Nephron progenitor cell (in vitro differentiated cells): Measurements from ENCODE around the gene ARGFX.
"Not testable (repeated sequence)": the region's sequence is repeated elsewhere in the genome, so short reads cannot be mapped to it uniquely, and the experiment has no call there.

Experiments used
- DNase-seq: peaks from one replicate; pipeline ENCODE4 v3.0.0; 2021
- H3K27ac Mint-ChIP-seq: 2 replicates; pipeline ENCODE4 v1.8.0; 2021; ENCODE audit warnings: mild to moderate bottlenecking, moderate library complexity, mixed read lengths
- H3K27me3 Mint-ChIP-seq: 2 replicates; pipeline ENCODE4 v1.8.0; 2021; ENCODE audit warnings: mild to moderate bottlenecking, low read depth, mixed read lengths; ENCODE audit not compliant: poor library complexity
- H3K36me3 Mint-ChIP-seq: 2 replicates; pipeline ENCODE4 v1.8.0; 2021; ENCODE audit warnings: low read depth, mixed read lengths
- H3K4me1 Mint-ChIP-seq: 2 replicates; pipeline ENCODE4 v1.8.0; 2021; ENCODE audit warnings: mixed read lengths
- H3K4me3 Mint-ChIP-seq: 2 replicates; pipeline ENCODE4 v1.8.0; 2021; ENCODE audit warnings: mild to moderate bottlenecking, moderate library complexity, mixed read lengths
- H3K9me3 Mint-ChIP-seq: 2 replicates; pipeline ENCODE4 v1.8.0; 2021; ENCODE audit warnings: mild to moderate bottlenecking, moderate library complexity, mixed read lengths
- TF ChIP-seq, protein P1 (sequence below): fragments of 200-600 bp; sonication (generic); IDR thresholded peaks from 2 replicates; pipeline ENCODE4 v1.5.0; 2021; ENCODE audit warnings: antibody characterized with exemption

Gene ARGFX

DNA sequence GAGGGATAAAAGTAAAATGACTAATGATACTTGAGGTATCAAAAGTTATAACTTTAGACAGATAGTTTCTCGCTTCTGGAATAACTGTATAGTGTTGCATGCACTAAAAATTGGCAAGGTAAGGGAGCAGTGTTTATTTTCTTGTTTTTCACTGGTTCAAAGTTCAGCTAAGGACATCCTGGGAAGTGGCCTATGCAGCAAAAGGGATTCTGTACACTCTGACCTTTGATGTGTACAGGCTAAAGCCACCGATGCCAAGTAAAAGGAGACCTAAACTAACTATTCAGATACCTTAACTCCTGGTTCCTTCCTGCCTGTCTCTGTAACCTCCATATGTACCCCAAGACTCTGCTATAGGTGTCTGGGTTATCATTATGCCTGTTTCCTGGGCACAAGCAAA is 27.1 kb downstream of the ARGFX start:
- H3K27ac Mint-ChIP-seq = no peak overlapping the region
- peaks cover 21% of the 10 kb centered on the region for H3K27me3 Mint-ChIP-seq
- no peak for DNase-seq
- H3K36me3 Mint-ChIP-seq = no peaks in the 10 kb centered on the region
- TF ChIP-seq, protein P1, sequence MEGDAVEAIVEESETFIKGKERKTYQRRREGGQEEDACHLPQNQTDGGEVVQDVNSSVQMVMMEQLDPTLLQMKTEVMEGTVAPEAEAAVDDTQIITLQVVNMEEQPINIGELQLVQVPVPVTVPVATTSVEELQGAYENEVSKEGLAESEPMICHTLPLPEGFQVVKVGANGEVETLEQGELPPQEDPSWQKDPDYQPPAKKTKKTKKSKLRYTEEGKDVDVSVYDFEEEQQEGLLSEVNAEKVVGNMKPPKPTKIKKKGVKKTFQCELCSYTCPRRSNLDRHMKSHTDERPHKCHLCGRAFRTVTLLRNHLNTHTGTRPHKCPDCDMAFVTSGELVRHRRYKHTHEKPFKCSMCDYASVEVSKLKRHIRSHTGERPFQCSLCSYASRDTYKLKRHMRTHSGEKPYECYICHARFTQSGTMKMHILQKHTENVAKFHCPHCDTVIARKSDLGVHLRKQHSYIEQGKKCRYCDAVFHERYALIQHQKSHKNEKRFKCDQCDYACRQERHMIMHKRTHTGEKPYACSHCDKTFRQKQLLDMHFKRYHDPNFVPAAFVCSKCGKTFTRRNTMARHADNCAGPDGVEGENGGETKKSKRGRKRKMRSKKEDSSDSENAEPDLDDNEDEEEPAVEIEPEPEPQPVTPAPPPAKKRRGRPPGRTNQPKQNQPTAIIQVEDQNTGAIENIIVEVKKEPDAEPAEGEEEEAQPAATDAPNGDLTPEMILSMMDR = no peak
- H3K4me1 Mint-ChIP-seq = no peaks in the 10 kb centered on the region
- H3K4me3 Mint-ChIP-seq = no peak overlapping the region
- no peaks in the 10 kb centered on the region for H3K9me3 Mint-ChIP-seq

DNA sequence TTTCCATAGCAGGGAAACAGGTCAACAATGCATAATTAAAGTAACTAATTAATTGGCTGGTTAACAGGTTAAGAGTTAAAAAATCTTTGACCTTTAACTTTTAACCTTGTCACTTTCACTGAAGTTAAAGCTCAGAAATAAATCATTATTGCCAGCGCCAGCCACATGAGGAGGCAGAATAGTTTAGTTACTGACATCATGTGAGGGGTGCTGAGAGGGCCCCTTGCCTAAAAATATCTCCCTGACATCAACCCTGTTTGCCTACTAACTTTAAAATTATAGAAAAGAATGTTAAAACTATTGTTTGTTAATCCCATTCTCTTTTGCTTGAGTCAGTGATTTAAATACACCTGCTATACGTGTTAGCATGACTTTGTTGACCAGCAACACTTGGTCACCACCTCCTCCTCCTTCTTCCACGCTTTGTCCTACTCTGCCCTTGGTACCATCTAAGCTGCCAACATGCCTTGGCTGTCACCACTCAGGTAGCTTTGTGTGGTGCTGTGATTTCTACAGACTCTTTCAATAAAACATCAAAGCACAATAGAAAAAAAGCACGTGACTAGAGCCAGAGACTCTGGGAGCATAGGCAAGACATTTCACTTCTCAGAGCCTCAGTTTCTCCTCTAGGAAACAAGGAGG is 28.1 kb downstream of the ARGFX start:
- Mint-ChIP-seq H3K4me3 (no peak overlapping the region), H3K27ac (no peak overlapping the region), H3K4me1 (no peaks in the 10 kb centered on the region), H3K27me3 (peaks cover 21% of the 10 kb centered on the region), H3K36me3 (no peaks in the 10 kb centered on the region), H3K9me3 (no peaks in the 10 kb centered on the region)
- no peak for DNase-seq
- TF ChIP-seq, protein P1 = no peak

DNA sequence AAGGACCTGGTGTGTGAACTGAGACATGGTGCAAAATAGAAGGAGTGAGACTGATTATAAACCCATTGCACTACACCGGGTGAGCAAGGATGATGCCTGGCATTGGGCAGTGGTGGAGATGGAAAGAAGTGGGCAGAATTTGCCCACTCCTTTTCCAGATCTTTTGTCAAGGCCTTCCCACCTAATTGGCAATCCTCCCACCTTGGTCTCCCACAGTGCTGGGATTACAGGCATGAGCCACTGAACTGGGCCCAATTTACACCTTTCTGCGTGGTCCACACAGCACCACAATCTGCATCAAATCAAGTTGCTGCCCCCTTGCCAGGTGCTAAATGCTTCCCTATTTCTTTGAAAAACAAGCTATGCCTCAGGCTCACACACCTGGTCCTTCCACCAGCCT is 30.8 kb downstream of the ARGFX start:
- Mint-ChIP-seq H3K27me3 (peaks cover 9% of the 10 kb centered on the region), H3K4me3 (no peak overlapping the region), H3K4me1 (no peaks in the 10 kb centered on the region), H3K27ac (no peak overlapping the region), H3K36me3 (no peaks in the 10 kb centered on the region), H3K9me3 (no peaks in the 10 kb centered on the region)
- TF ChIP-seq, protein P1 = no peak
- DNase-seq = no peak

DNA sequence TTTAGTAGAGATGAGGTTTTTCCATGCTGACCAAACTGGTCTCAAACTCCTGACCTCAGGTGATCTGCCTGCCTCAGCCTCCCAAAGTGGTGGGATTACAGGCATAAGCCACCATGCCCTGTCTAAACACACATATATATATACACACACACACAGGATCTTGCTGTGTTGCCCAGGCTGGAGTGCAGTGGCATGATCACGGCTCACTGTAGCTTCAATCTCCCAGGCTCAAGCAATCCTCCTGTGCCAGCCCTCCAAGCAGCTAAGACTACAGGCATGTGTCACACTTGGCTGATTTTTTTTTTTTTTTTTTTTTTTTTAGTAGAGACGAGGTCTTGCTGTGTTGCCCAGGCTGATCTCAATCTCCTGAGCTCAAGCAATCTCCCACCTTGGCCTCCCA is 32.2 kb downstream of the ARGFX start:
- H3K9me3 Mint-ChIP-seq, H3K4me1 Mint-ChIP-seq, H3K36me3 Mint-ChIP-seq, H3K4me3 Mint-ChIP-seq, H3K27me3 Mint-ChIP-seq, DNase-seq, H3K27ac Mint-ChIP-seq: not testable (repeated sequence)

DNA sequence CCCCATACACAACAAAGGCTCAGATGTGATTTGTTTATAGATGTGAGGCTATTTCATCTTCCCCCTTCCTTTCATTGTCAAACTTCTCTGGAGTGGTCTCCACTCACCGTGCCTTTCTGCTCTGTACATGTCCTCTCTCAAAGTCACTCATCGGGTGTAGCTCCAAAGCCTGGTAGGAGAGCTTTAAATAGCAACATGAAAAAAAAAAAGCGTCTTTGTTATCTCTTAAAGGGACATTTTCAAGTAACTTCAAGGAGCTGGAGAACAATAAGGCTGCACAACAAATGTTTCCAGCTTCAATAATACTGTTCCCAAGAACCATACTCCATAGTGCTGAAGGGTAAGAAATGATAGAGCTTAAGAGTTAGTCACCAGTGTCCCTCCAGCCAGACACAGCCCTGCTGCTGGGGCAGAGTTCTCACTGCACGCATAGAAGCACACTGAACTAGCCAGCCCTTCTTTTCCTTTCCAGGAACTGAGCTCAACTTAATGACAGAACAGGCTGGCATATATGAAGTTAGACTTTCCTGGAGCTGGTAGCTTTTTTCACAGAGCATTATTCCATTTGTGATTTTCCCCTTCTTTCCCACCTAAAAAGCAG is 33.6 kb downstream of the ARGFX start:
- TF ChIP-seq, protein P1 = no peak
- Mint-ChIP-seq H3K36me3 (no peaks in the 10 kb centered on the region), H3K9me3 (no peaks in the 10 kb centered on the region), H3K27me3 (no peaks in the 10 kb centered on the region), H3K4me1 (no peaks in the 10 kb centered on the region), H3K4me3 (no peak overlapping the region), H3K27ac (no peak overlapping the region)
- DNase-seq = no peak

DNA sequence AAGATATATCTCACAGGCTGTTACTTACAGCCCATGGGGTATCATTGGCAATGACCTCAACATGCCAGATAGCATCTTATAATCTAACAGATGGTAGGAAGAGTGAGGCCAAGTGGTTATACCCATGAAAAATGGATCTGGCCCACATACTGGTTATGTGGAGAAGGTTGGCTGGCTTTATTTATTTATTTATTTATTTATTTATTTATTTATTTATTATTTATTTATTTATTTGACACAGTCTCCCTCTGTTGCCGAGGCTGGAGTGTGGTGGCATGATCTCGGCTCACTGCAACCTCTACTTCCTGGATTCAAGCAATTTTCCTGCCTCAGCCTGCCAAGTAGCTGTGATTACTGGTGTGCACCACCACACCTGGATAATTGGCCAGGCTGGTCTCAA is 37.0 kb downstream of the ARGFX start:
- TF ChIP-seq, protein P1 = no peak
- H3K36me3 Mint-ChIP-seq = no peaks in the 10 kb centered on the region

More for the DNA sequence above, 37.0 kb downstream of the ARGFX start:
- DNase-seq = no peak
- H3K4me1 Mint-ChIP-seq = no peaks in the 10 kb centered on the region
- no peaks in the 10 kb centered on the region for H3K9me3 Mint-ChIP-seq
- no peak overlapping the region for H3K4me3 Mint-ChIP-seq
- no peaks in the 10 kb centered on the region for H3K27me3 Mint-ChIP-seq
- no peak overlapping the region for H3K27ac Mint-ChIP-seq
